Astrocyte of the spinal cord (primary cell): ENCODE data around the gene KRT25.
A peak's percentile ranks its signal among the peaks of the same experiment; 100 is the strongest.

Experiments
- DNase-seq: peaks from one replicate; pipeline ENCODE4 v3.0.0; 2011; ENCODE audit warnings: low read depth, low spot score
- H3K4me3 ChIP-seq: 2 replicates; pipeline ENCODE4 v1.5.1; 2011; ENCODE audit warnings: low read depth, mild to moderate bottlenecking, low read length, moderate library complexity
- in situ Hi-C: cut with HindIII; loops from 2 replicates; pipeline ENCODE4 v1.10.0; 2017; ENCODE audit warnings: low sequenced_read_pairs
- TF ChIP-seq, protein P1 (sequence below): IDR thresholded peaks from 2 replicates; pipeline ENCODE4 v1.5.1; 2012; ENCODE audit warnings: low read depth, mild to moderate bottlenecking, low read length, inconsistent platforms

KRT25 gene

GRCh38 chr17:40738553-40738952 is 16.6 kb downstream of the KRT25 start:
- TF ChIP-seq, protein P1, sequence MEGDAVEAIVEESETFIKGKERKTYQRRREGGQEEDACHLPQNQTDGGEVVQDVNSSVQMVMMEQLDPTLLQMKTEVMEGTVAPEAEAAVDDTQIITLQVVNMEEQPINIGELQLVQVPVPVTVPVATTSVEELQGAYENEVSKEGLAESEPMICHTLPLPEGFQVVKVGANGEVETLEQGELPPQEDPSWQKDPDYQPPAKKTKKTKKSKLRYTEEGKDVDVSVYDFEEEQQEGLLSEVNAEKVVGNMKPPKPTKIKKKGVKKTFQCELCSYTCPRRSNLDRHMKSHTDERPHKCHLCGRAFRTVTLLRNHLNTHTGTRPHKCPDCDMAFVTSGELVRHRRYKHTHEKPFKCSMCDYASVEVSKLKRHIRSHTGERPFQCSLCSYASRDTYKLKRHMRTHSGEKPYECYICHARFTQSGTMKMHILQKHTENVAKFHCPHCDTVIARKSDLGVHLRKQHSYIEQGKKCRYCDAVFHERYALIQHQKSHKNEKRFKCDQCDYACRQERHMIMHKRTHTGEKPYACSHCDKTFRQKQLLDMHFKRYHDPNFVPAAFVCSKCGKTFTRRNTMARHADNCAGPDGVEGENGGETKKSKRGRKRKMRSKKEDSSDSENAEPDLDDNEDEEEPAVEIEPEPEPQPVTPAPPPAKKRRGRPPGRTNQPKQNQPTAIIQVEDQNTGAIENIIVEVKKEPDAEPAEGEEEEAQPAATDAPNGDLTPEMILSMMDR: no peak
- in situ Hi-C loops: no loop called here
- no peak for DNase-seq
- H3K4me3 ChIP-seq: no peak overlapping the region

DNA sequence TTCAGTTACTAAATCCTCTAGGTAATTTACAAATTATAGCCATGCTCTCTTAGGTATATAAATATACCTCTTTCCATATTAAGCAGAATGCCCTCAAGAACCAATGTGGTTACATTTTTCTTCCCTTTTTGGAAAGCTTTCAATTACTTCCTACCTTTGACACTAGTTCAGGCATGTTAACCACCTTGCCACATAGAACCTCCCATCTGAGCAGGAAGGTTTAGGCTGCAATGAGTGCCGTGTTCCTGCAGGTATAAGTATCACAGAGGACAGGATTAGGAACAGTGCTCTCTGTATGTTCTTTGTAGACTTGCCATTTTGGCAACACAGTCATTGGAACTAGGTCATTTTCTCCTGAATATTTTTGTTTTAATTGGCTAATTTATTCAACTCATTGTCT is 20.1 kb downstream of the KRT25 start:
- in situ Hi-C loops: no loop called here
- H3K4me3 ChIP-seq: no peak overlapping the region
- TF ChIP-seq, protein P1: no peak
- no peak for DNase-seq

DNA sequence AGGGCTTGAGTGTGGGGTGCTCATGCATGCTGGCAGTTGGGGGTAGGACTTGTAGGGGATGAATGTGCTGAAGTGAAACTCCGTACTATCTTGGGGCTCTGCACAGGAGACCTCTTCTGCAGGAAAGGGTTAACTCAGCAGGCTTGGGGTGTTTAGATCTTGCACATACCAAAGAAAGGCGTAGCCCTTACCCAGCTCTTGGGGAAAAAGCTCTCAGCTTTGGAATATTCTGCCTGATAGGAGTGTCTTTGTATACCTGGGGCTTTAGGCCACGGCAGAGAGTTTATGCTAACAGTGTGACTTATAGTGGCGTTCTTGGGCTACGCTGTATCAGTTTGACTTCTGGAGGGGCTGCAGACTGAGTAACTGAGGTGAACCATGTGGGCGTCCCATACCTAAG is 21.1 kb downstream of the KRT25 start:
- H3K4me3 ChIP-seq: no peak overlapping the region
- in situ Hi-C loops: no loop called here
- no peak for DNase-seq
- TF ChIP-seq, protein P1: no peak

GRCh38 chr17:40730970-40731369 is 24.2 kb downstream of the KRT25 start:
- TF ChIP-seq, protein P1: no peak
- DNase-seq: no peak
- H3K4me3 ChIP-seq: no peak overlapping the region
- in situ Hi-C loops: no loop called here

DNA sequence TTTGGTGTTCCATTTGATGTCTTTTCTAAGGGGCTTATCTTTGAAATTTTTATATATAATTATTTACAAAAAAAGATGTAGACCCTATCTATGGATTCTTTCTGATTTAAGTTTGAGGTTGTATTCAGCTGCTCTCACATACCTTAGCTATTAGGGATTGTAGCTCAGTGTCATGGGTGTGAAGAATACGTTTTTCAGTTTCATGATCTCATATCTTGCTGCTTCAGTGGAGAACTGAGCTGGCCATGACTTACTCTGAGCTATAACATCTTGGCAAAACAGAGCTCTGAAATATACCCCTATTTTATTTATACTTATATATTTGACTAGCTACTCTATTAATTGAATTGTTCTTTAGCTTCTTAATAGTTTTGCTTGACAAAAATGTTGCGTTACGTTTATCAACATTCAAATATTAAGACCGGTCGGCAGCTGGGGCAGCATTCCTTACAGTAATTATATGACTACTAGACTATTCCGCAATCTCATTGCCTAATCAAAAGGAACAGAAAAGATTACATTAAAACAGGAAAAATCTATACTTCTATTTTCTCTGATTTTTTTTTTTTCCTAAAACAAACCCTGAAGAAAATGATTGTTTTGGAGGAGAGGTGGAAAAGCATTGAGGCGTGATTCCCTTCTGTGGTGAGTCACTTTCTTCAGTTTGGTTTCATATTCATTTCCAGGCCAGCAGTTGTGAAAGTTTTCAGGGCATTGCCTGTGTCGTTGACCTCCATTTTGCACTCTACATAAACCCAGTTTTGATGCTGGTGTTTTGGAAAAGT is 27.5 kb downstream of the KRT25 start:
- H3K4me3 ChIP-seq: no peak overlapping the region
- TF ChIP-seq, protein P1: no peak
- peak; percentile 76 for DNase-seq
- in situ Hi-C loops: no loop called here

DNA sequence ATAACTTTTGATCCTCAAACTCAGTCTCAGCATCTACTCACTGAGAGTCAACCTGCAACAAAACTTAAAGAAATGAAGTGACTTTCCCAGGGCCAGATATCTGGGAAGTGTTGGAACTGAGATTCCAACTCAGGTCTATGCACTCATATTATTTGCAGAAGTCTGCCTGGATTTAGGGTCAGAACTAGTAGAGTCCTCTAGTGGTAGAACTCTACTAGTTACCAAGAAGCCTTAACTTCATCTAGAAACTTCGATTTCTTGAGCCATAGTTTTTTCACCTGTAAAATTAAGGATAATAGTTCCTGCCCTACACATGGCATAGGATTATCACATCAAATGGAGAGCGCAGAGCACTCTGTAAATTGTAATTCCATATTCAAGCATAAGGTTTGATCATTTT is 28.2 kb downstream of the KRT25 start:
- no peak overlapping the region for H3K4me3 ChIP-seq
- peak; percentile 7 for DNase-seq
- TF ChIP-seq, protein P1: peak; percentile 27
- in situ Hi-C loops: no loop called here
